AG10803 (cell line): ENCODE measurements around the gene LYSMD2.
"Not testable (repeated sequence)": the region's sequence is repeated elsewhere in the genome, so short reads cannot be mapped to it uniquely, and the experiment has no call there.

ENCODE experiments used
- DNase-seq: peaks from one replicate; pipeline ENCODE4 v3.0.0; 2010; ENCODE audit warnings: low read depth
- H3K4me3 ChIP-seq: 2 replicates; pipeline ENCODE4 v1.5.1; 2011; ENCODE audit warnings: mild to moderate bottlenecking, low read length, control low read depth
- TF ChIP-seq, protein P1 (sequence below): conservative IDR thresholded peaks from 2 replicates; pipeline ENCODE4 v1.5.1; 2011; ENCODE audit warnings: mild to moderate bottlenecking, low read length, control low read depth, inconsistent platforms

The LYSMD2 gene

GRCh38 chr15:51737522-51738305, at the start of gene LYSMD2:
TSS of gene LYSMD2 (minus strand) at chr15:51737655. CDS start at chr15:51737622, 33 bp downstream.
- DNase-seq: peak; percentile 49

DNA sequence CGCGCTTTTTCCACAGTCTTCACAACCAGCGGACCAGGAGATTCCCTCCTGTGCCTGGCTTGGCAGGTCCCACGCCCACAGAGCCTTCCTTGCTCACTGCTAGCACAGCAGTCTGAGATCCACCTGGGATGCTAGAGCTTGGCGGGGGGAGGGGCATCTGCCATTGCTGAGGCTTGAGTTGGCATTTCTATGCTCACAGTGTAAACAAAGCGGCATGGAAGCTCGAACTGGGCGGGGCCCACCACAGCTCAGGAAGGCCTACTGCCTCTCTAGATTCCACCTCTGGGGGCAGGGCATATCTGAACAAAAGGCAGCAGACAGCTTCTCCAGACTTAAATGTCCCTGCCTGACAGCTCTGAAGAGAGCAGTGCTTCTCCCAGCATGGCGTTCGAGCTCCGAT, 49.7 kb upstream of the LYSMD2 start:
- H3K4me3 ChIP-seq, DNase-seq: not testable (repeated sequence)

More at GRCh38 chr15:51737522-51738305, at the start of gene LYSMD2:
- H3K4me3 ChIP-seq: peak within 1 kb of the TSS; percentile 67
- TF ChIP-seq, protein P1, sequence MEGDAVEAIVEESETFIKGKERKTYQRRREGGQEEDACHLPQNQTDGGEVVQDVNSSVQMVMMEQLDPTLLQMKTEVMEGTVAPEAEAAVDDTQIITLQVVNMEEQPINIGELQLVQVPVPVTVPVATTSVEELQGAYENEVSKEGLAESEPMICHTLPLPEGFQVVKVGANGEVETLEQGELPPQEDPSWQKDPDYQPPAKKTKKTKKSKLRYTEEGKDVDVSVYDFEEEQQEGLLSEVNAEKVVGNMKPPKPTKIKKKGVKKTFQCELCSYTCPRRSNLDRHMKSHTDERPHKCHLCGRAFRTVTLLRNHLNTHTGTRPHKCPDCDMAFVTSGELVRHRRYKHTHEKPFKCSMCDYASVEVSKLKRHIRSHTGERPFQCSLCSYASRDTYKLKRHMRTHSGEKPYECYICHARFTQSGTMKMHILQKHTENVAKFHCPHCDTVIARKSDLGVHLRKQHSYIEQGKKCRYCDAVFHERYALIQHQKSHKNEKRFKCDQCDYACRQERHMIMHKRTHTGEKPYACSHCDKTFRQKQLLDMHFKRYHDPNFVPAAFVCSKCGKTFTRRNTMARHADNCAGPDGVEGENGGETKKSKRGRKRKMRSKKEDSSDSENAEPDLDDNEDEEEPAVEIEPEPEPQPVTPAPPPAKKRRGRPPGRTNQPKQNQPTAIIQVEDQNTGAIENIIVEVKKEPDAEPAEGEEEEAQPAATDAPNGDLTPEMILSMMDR: no peak

DNA sequence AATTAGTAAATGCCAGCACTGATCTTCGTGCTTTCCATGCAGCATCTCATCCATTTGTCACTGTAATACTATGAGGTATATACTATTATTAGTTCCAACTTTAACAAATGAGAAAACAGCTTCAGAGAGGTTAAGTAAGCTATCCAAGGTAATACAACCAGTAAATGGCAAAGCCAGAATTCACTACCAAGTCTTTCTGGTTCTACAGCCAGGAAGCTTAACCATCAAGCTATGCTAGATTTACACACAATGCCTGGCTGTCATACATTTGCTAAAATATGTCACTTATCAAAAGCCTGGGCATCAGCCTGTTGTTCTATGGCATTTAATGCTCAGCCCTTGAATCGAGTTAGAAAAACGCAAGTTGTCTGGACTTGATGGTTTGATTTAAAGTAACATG, 46.5 kb upstream of the LYSMD2 start:
- TF ChIP-seq, protein P1: no peak
- H3K4me3 ChIP-seq: no peak overlapping the region

GRCh38 chr15:51782357-51782896, 45.0 kb upstream of the LYSMD2 start:
- no peak for DNase-seq
- H3K4me3 ChIP-seq: no peak overlapping the region
- TF ChIP-seq, protein P1: peak; percentile 37; the same call in 1 of the 2 replicates

More for the DNA sequence above, 46.5 kb upstream of the LYSMD2 start:
- DNase-seq: no peak

GRCh38 chr15:51781506-51781905, 44.1 kb upstream of the LYSMD2 start:
- DNase-seq: no peak
- H3K4me3 ChIP-seq: no peak overlapping the region
- TF ChIP-seq, protein P1: no peak

GRCh38 chr15:51780636-51781035, 43.2 kb upstream of the LYSMD2 start:
- DNase-seq: no peak
- TF ChIP-seq, protein P1: no peak
- no peak overlapping the region for H3K4me3 ChIP-seq

GRCh38 chr15:51776952-51777569, 39.6 kb upstream of the LYSMD2 start:
- DNase-seq: peak; percentile 75
- TF ChIP-seq, protein P1: peak; percentile 93

More at GRCh38 chr15:51776952-51777569, 39.6 kb upstream of the LYSMD2 start:
- H3K4me3 ChIP-seq: no peak overlapping the region
